HCT116 (cell line): ENCODE data around the gene AVL9. TPM values are rescaled to one million over a fixed set of nuclear protein-coding genes. Genes with fewer than 3 reads are reported as not detected.

Source experiments
- ATAC-seq: fragments of 200-7000 bp; cut with Tn5 transposase; 2 replicates; pipeline ENCODE4 v1.9.1; 2020; ENCODE audit warnings: mild to moderate bottlenecking, moderate library complexity
- BruUV-seq: library from RNA; stranded (reverse); fragments of 400-500 nt; replicated peaks from 2 replicates; lab custom pipeline; 2021; lab: Mats Ljungman, UMichigan
- CTCF ChIA-PET: fragments of 300-600 bp; sonication (Branson Sonifier 250); formaldehyde crosslinking; loops from one replicate; lab custom pipeline; 2021; ENCODE audit warnings: antibody characterized with exemption; lab: Charles Lee
- POLR2A ChIA-PET: fragments of 300-600, 350-600 bp; sonication (Branson Sonifier 250); formaldehyde crosslinking; loops from one replicate; lab custom pipeline; 2021; ENCODE audit warnings: antibody characterized with exemption; lab: Charles Lee
- RAD21 ChIA-PET, 2 experiments: fragments of 300-600 bp; sonication (Branson Sonifier 250); formaldehyde crosslinking; loops; one replicate each; lab custom pipeline; 2023; ENCODE audit warnings: low total read pairs in 2 of 2; ENCODE audit not compliant: uncharacterized antibody in 2 of 2, unreplicated experiment in 2 of 2, low non-redundant PET in 1 of 2; lab: Charles Lee
- DNase-seq: peaks from one replicate; pipeline ENCODE4 v3.0.0-alpha.2; 2010; ENCODE audit warnings: low read depth, low spot score
- H2AFZ ChIP-seq: fragments of 200-600 bp; shearing (Covaris generic), sonication (generic); 2 replicates; pipeline ENCODE4 v1.6.1; 2017; ENCODE audit warnings: low read depth, mixed run types, mixed read lengths, antibody characterized with exemption, low read length; ENCODE audit not compliant: poor library complexity, severe bottlenecking
- H3K27ac ChIP-seq: 2 replicates; pipeline ENCODE4 v1.5.1; 2012; ENCODE audit warnings: low read depth, low read length
- H3K27me3 ChIP-seq: fragments of 200-600 bp; sonication (generic); 2 replicates; pipeline ENCODE4 v1.6.1; 2016; ENCODE audit warnings: mixed run types, low read length, mixed read lengths; ENCODE audit not compliant: insufficient read depth
- H3K36me3 ChIP-seq, 2 experiments: fragments of 200-500 bp in 1 of 2; fragments of 200-600 bp in 1 of 2; sonication (Bioruptor generic) in 1 of 2; sonication (generic) in 1 of 2; 2 replicates each; pipeline versions ENCODE4 v1.5.1 to v1.6.1; 2014 to 2016; ENCODE audit warnings: low read length in 2 of 2, inconsistent platforms in 1 of 2, mixed read lengths in 1 of 2, mixed run types in 1 of 2; ENCODE audit not compliant: insufficient read depth in 2 of 2, control insufficient read depth in 1 of 2
- H3K4me1 ChIP-seq, 2 experiments: fragments of 200-600 bp in 1 of 2; sonication (generic) in 1 of 2; 2 replicates each; pipeline versions ENCODE4 v1.5.1 to v1.6.1; 2012 to 2017; ENCODE audit warnings: low read length in 2 of 2, inconsistent platforms in 1 of 2, mild to moderate bottlenecking in 1 of 2, mixed read lengths in 1 of 2, mixed run types in 1 of 2, moderate library complexity in 1 of 2; ENCODE audit not compliant: insufficient read depth in 2 of 2, control insufficient read depth in 1 of 2
- H3K4me2 ChIP-seq: fragments of 200-600 bp; sonication (generic); 2 replicates; pipeline ENCODE4 v1.6.1; 2017; ENCODE audit warnings: mixed run types, low read length, mixed read lengths
- H3K4me3 ChIP-seq, 2 experiments: fragments of 200-600 bp in 1 of 2; sonication (generic) in 1 of 2; replicated peaks in 1 of 2; 2 replicates each; pipeline ENCODE4 v1.5.1; 2011 to 2016; ENCODE audit warnings: low read length in 2 of 2, control low read depth in 1 of 2, low read depth in 1 of 2, mild to moderate bottlenecking in 1 of 2, mixed read lengths in 1 of 2, mixed run types in 1 of 2
- H3K79me2 ChIP-seq: fragments of 200-600 bp; sonication (generic); 2 replicates; pipeline ENCODE4 v1.6.1; 2017; ENCODE audit warnings: mild to moderate bottlenecking, mixed run types, low read length, moderate library complexity, mixed read lengths; ENCODE audit not compliant: insufficient read depth
- H3K9ac ChIP-seq: fragments of 200-600 bp; sonication (generic); 2 replicates; pipeline ENCODE4 v1.6.1; 2016; ENCODE audit warnings: low read length, mixed read lengths
- H3K9me2 ChIP-seq: fragments of 200-600 bp; sonication (generic), shearing (Covaris generic); 2 replicates; pipeline ENCODE4 v1.6.1; 2017; ENCODE audit warnings: mixed run types, mild to moderate bottlenecking, moderate library complexity; ENCODE audit not compliant: insufficient read depth
- H3K9me3 ChIP-seq, 2 experiments: fragments of 200-500 bp in 1 of 2; fragments of 200-600 bp in 1 of 2; sonication (Bioruptor generic) in 1 of 2; sonication (generic) in 1 of 2; 2 replicates each; pipeline ENCODE4 v1.6.1; 2014 to 2017; ENCODE audit warnings: low read length in 2 of 2, mixed read lengths in 2 of 2, inconsistent platforms in 1 of 2, low read depth in 1 of 2, mild to moderate bottlenecking in 1 of 2, mixed run types in 1 of 2, moderate library complexity in 1 of 2; ENCODE audit not compliant: control insufficient read depth in 1 of 2, insufficient read depth in 1 of 2
- H4K20me1 ChIP-seq: fragments of 200-600 bp; sonication (generic), shearing (Covaris generic); 2 replicates; pipeline ENCODE4 v1.6.1; 2017; ENCODE audit warnings: mixed run types, mild to moderate bottlenecking, moderate library complexity; ENCODE audit not compliant: insufficient read depth
- CBX3 ChIP-seq: IDR thresholded peaks from 2 replicates; pipeline ENCODE4 v1.6.1; 2012; ENCODE audit warnings: low read depth
- CTCF ChIP-seq, 3 experiments: fragments of 200-600 bp in 1 of 3; sonication (generic) in 1 of 3; IDR thresholded peaks in 2 of 3; conservative IDR thresholded peaks in 1 of 3; 2 replicates each; pipeline ENCODE4 v1.5.1; 2012 to 2017; ENCODE audit warnings: low read depth in 2 of 3, low read length in 2 of 3, antibody characterized with exemption in 1 of 3, borderline replicate concordance in 1 of 3, control low read depth in 1 of 3, mild to moderate bottlenecking in 1 of 3, mixed read lengths in 1 of 3, mixed run types in 1 of 3, moderate library complexity in 1 of 3; ENCODE audit not compliant: insufficient read depth in 1 of 3
- ELF1 ChIP-seq: IDR thresholded peaks from 2 replicates; pipeline ENCODE4 v1.6.1; 2012; ENCODE audit warnings: low read depth, borderline replicate concordance
- EZH2 ChIP-seq: fragments of 200-600 bp; sonication (generic); IDR thresholded peaks from 2 replicates; pipeline ENCODE4 v1.6.1; 2017; ENCODE audit warnings: antibody characterized with exemption, mixed run types
- EZH2phosphoT487 ChIP-seq: fragments of 200-600 bp; IDR thresholded peaks from 2 replicates; pipeline ENCODE4 v1.6.1; 2018; ENCODE audit warnings: antibody characterized with exemption, borderline replicate concordance
- FOSL1 ChIP-seq: IDR thresholded peaks from 2 replicates; pipeline ENCODE4 v1.6.1; 2012; ENCODE audit warnings: low read depth
- JUND ChIP-seq: IDR thresholded peaks from 2 replicates; pipeline ENCODE4 v1.6.1; 2012
- MAX ChIP-seq: IDR thresholded peaks from 2 replicates; pipeline ENCODE4 v1.6.1; 2012
- POLR2A ChIP-seq: IDR thresholded peaks from 2 replicates; pipeline ENCODE4 v1.7.0; 2011; ENCODE audit warnings: borderline replicate concordance; ENCODE audit not compliant: insufficient read depth, insufficient read length; ENCODE audit errors: extremely low read depth
- POLR2AphosphoS5 ChIP-seq: IDR thresholded peaks from 2 replicates; pipeline ENCODE4 v1.6.1; 2011; ENCODE audit warnings: mild to moderate bottlenecking, low read depth, low read length, moderate library complexity
- RAD21 ChIP-seq: IDR thresholded peaks from 2 replicates; pipeline ENCODE4 v1.6.1; 2012; ENCODE audit warnings: low read depth, mild to moderate bottlenecking
- REST ChIP-seq: IDR thresholded peaks from 2 replicates; pipeline ENCODE4 v1.6.1; 2012; ENCODE audit warnings: low read depth
- SIN3A ChIP-seq: IDR thresholded peaks from 2 replicates; pipeline ENCODE4 v1.6.1; 2012; ENCODE audit warnings: low read depth
- SP1 ChIP-seq: IDR thresholded peaks from 2 replicates; pipeline ENCODE4 v1.6.1; 2012; ENCODE audit warnings: low read depth
- SRF ChIP-seq: IDR thresholded peaks from 2 replicates; pipeline ENCODE4 v1.6.1; 2012; ENCODE audit warnings: low read depth
- TCF7L2 ChIP-seq: IDR thresholded peaks from 2 replicates; pipeline ENCODE4 v1.7.0; 2011; ENCODE audit warnings: borderline replicate concordance, inconsistent platforms; ENCODE audit not compliant: insufficient read depth, insufficient read length; ENCODE audit errors: extremely low read depth
- ZFX ChIP-seq: fragments of 450-650 bp; IDR thresholded peaks from 2 replicates; pipeline ENCODE4 v1.6.1; 2017
- ZNF274 ChIP-seq: fragments of 200-500 bp; sonication (Bioruptor generic); IDR thresholded peaks from 2 replicates; pipeline ENCODE4 v1.6.1; 2014; ENCODE audit warnings: mild to moderate bottlenecking, low read depth, low read length, inconsistent platforms
- intact Hi-C: fragments of 100-400 bp; cut with micrococcal nuclease; formaldehyde crosslinking; loops from 2 replicates; pipeline ENCODE4 v1.10.0; 2022
- total RNA-seq: library from RNA; stranded (reverse); gene quantifications from one replicate; pipeline ENCODE4 v1.2.1, GENCODE V29; 2021; ENCODE audit not compliant: unreplicated experiment

The AVL9 gene
- total RNA-seq, 1 experiment from 2014 or later, result 89.0 TPM

- ATAC-seq (peak; percentile 59), DNase-seq (peak; percentile 29)
- ChIA-PET RAD21 (no interaction called here), POLR2A (no interaction called here), CTCF (no interaction called here)
- no peak overlapping the region for H3K9ac ChIP-seq
- no peak overlapping the region for H3K27ac ChIP-seq
- TF ChIP-seq EZH2, result no peak
- peak; percentile 14 for TF ChIP-seq TCF7L2
- TF ChIP-seq JUND, result peak; percentile 59
- peak; percentile 62 for TF ChIP-seq FOSL1
- peak; percentile 33; the same call in 1 of the 2 replicates for TF ChIP-seq SRF
- TF ChIP-seq SP1, result peak; percentile 43; the same call in 1 of the 2 replicates
- TF ChIP-seq SIN3A, result no peak
- TF ChIP-seq MAX, result no peak
- no peak overlapping the region for H3K4me3 ChIP-seq
- no peaks in the 10 kb centered on the region for H3K9me2 ChIP-seq
- H3K4me1 ChIP-seq, result peaks cover 11 to 15% of the 10 kb centered on the region in 2 experiments
- no peaks in the 10 kb centered on the region for H3K36me3 ChIP-seq
- BruUV-seq, result no TSS peak
- intact Hi-C loops, result no loop called here
- H3K79me2 ChIP-seq, result peaks cover 44% of the 10 kb centered on the region
- H3K9me3 ChIP-seq, result no peaks in the 10 kb centered on the region
- no peak overlapping the region for H2AFZ ChIP-seq
- H3K27me3 ChIP-seq, result no peaks in the 10 kb centered on the region
- no peaks in the 10 kb centered on the region for H4K20me1 ChIP-seq
- H3K4me2 ChIP-seq, result peak overlapping the region; percentile 27
Measured at GRCh38 chr7:32536585-32536984, 41.3 kb downstream of the AVL9 start.

- intact Hi-C loops, result no loop called here
- no peak overlapping the region for H3K4me3 ChIP-seq
- H3K79me2 ChIP-seq, result peaks cover 51% of the 10 kb centered on the region
- H3K9me2 ChIP-seq, result no peaks in the 10 kb centered on the region
- H3K4me1 ChIP-seq, result peaks cover 11 to 15% of the 10 kb centered on the region in 2 experiments
- no peak overlapping the region for H3K9ac ChIP-seq
- BruUV-seq, result no TSS peak
- no peak overlapping the region for H3K27ac ChIP-seq
- DNase-seq (no peak), ATAC-seq (no peak)
- POLR2A ChIA-PET, result no interaction called here
- H3K27me3 ChIP-seq, result no peaks in the 10 kb centered on the region
- H3K4me2 ChIP-seq, result no peak overlapping the region
- CTCF ChIA-PET, result no interaction called here
- no peaks in the 10 kb centered on the region for H3K9me3 ChIP-seq
- RAD21 ChIA-PET, result no interaction called here
- no peak overlapping the region for H2AFZ ChIP-seq
- H4K20me1 ChIP-seq, result no peaks in the 10 kb centered on the region
- 0 out of 4 replicates have a peak, but pooled peaks cover 0 to 2% of the 10 kb centered on the region in 2 experiments for H3K36me3 ChIP-seq
- no peak for TF ChIP-seq EZH2
- no peak for TF ChIP-seq POLR2A
- TF ChIP-seq RAD21, result no peak
- no peak for TF ChIP-seq POLR2AphosphoS5
- TF ChIP-seq ZFX, result no peak
- no peak for TF ChIP-seq CBX3
- TF ChIP-seq TCF7L2, result no peak
- TF ChIP-seq CTCF (IDR thresholded peaks at IDR 0.05 in 2 of 3, conservative IDR thresholded peaks at IDR 0.05 in 1 of 3; ENCODE audit: borderline replicate concordance in 1 of 3, insufficient read depth in 1 of 3, low read depth in 2 of 3, low read length in 2 of 3), result no peak
- TF ChIP-seq EZH2phosphoT487, result no peak
- TF ChIP-seq REST, result no peak
- no peak for TF ChIP-seq ELF1
- no peak for TF ChIP-seq ZNF274
Measured at GRCh38 chr7:32537760-32538159, 42.5 kb downstream of the AVL9 start.
